Endothelial cell (in vitro differentiated cells): ENCODE data around the gene LRRC34. TPM values are rescaled to one million over a fixed set of nuclear protein-coding genes. Genes with fewer than 3 reads are reported as not detected.

Experiments
- DNase-seq: peaks from one replicate; pipeline ENCODE4 v3.0.0; 2021; ENCODE audit warnings: low spot score
- H3K27ac Mint-ChIP-seq: one replicate; pipeline ENCODE4 v1.8.0; 2021; ENCODE audit warnings: mixed read lengths, inconsistent platforms; ENCODE audit not compliant: unreplicated experiment
- H3K27me3 Mint-ChIP-seq: one replicate; pipeline ENCODE4 v1.8.0; 2021; ENCODE audit warnings: mild to moderate bottlenecking, moderate library complexity, mixed read lengths, inconsistent platforms; ENCODE audit not compliant: unreplicated experiment
- H3K36me3 Mint-ChIP-seq: one replicate; pipeline ENCODE4 v1.8.0; 2021; ENCODE audit warnings: mild to moderate bottlenecking, low read depth, mixed read lengths, inconsistent platforms; ENCODE audit not compliant: unreplicated experiment
- H3K4me1 Mint-ChIP-seq: one replicate; pipeline ENCODE4 v1.8.0; 2021; ENCODE audit warnings: mild to moderate bottlenecking, mixed read lengths, inconsistent platforms; ENCODE audit not compliant: unreplicated experiment
- H3K4me3 Mint-ChIP-seq: one replicate; pipeline ENCODE4 v1.8.0; 2021; ENCODE audit warnings: mild to moderate bottlenecking, mixed read lengths, inconsistent platforms; ENCODE audit not compliant: unreplicated experiment
- H3K9me3 Mint-ChIP-seq: one replicate; pipeline ENCODE4 v1.8.0; 2021; ENCODE audit warnings: mixed read lengths, inconsistent platforms; ENCODE audit not compliant: unreplicated experiment
- CTCF ChIP-seq: fragments of 200-600 bp; sonication (generic); IDR thresholded peaks from one replicate; pipeline ENCODE4 v1.5.0; 2021; ENCODE audit warnings: antibody characterized with exemption; ENCODE audit not compliant: unreplicated experiment
- total RNA-seq: library from RNA; stranded (reverse); fragmentation: NEBNext Ultra II Directional; extraction: Animal tissue kit (Norgen Biotek cat#: 25700); gene quantifications from one replicate; pipeline ENCODE4 v1.2.1, GENCODE V29; 2021; ENCODE audit not compliant: unreplicated experiment

The LRRC34 gene
- total RNA-seq, 1 donor from 2014 or later, result 5.6 TPM

DNA sequence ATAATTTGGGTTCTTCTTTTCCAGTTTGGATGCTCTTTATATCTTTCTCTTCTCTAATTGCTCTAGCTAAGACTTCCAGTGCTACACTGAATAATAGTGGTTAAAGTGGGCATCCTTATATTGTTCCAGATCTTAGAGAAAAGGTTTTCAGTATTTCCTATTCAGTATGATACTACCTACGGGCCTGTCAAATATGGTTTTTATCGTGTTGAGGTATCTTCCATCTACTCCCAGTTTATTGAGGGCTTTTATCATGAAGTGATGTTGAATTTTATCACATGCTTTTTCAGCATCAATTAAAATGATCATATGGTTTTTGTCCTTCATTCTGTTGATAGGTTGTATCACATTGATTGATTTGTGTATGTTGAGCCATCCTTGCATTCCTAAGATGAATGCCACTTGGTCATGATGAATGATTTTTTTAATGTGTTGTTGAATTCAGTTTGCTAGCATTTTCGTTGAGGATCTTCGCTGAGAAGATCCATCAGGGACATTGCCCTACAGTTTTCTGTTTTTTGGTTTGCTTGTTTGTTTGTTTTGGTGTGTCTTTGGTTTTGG is 3.0 kb upstream of the LRRC34 start:
- Mint-ChIP-seq H3K4me3 (no peak overlapping the region), H3K27me3 (peaks cover 3% of the 10 kb centered on the region), H3K36me3 (peaks cover 13% of the 10 kb centered on the region), H3K9me3 (peaks cover 4% of the 10 kb centered on the region), H3K4me1 (peaks cover 18% of the 10 kb centered on the region), H3K27ac (no peak overlapping the region)
- DNase-seq, result no peak
- no peak for TF ChIP-seq CTCF

DNA sequence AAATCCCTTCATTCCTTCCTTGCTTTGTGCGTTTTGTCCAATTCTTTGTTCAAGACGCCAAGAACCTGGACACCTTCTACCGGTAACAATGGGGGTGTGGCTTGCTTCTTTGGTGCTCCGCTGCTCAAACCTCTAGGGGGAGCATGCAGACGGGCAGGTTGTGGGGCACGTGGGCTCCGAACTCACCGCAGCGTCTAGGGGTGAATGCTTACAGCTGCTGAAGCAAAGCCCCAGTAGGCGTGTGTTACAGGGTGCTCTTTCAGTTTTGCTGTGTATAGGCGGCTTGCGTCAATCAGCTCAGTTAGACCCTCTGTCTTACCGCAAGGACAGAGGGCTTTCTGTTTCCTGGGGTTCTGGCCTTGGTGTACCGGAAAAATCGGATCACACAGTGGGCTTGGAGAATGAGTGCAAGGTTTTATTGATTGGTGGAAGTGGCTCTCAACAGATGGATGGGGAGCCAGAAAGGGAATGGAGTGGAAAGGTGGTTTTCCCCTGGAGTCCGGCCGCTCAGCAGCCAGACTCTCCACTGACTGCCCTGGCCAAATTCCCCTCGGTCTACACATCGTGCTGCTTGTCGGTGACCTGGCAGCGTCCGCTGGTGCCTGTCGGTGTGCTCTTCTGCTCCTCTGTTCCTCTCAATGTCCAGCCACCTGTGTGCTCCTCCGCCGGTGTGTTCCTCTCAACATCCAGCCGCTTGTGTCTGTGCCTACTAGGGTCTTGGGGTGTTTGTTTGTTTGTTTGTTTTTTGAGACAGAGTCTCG is 1.2 kb upstream of the LRRC34 start:
- TF ChIP-seq CTCF, result no peak
- H3K27me3 Mint-ChIP-seq, result peaks cover 3% of the 10 kb centered on the region
- DNase-seq, result no peak
- H3K27ac Mint-ChIP-seq, result peak overlapping the region; percentile 28
- H3K9me3 Mint-ChIP-seq, result peaks cover 4% of the 10 kb centered on the region
- peaks cover 22% of the 10 kb centered on the region for H3K4me1 Mint-ChIP-seq
- H3K4me3 Mint-ChIP-seq, result peak overlapping the region; percentile 80
- peaks cover 13% of the 10 kb centered on the region for H3K36me3 Mint-ChIP-seq

DNA sequence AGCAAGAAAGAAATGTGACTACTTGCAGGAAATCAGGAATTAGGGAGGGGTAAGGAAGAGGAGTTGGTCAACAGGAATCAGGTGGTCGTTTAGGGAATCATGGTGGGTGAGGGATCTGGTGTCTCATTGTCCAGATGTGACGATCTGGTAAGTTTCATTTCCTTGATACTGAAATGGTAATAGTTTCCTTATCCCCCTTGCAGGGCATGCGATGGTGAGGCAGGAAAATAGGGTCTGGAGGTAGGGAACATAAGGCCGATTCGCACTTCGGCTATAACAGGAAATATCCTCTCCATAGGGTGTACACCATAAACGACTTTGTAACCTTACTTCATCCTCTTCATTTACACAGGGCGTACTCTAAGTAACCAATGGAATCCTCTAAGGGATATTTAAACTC is 574 bp upstream of the LRRC34 start:
- Mint-ChIP-seq H3K4me1 (peaks cover 21% of the 10 kb centered on the region), H3K27ac (peak overlapping the region; percentile 28)
- no peak for DNase-seq

GRCh38 chr3:169811631-169812331 is 923 bp downstream of the LRRC34 start:
- H3K27me3 Mint-ChIP-seq, result peaks cover 2% of the 10 kb centered on the region
- no peak overlapping the region for H3K27ac Mint-ChIP-seq
- peaks cover 16% of the 10 kb centered on the region for H3K4me1 Mint-ChIP-seq
- H3K4me3 Mint-ChIP-seq, result peak overlapping the region; percentile 90
- DNase-seq, result no peak
- TF ChIP-seq CTCF, result no peak
- H3K36me3 Mint-ChIP-seq, result peaks cover 10% of the 10 kb centered on the region
- peaks cover 4% of the 10 kb centered on the region for H3K9me3 Mint-ChIP-seq

More for the DNA sequence above, 574 bp upstream of the LRRC34 start:
- peaks cover 4% of the 10 kb centered on the region for H3K9me3 Mint-ChIP-seq
- H3K4me3 Mint-ChIP-seq, result peak overlapping the region; percentile 80
- H3K27me3 Mint-ChIP-seq, result peaks cover 3% of the 10 kb centered on the region
- TF ChIP-seq CTCF, result no peak
- peaks cover 13% of the 10 kb centered on the region for H3K36me3 Mint-ChIP-seq
